HG03460 (cell line): ENCODE data around the gene DDX55.

Experiments
- ATAC-seq: cut with Tn5 transposase; IDR thresholded peaks from one replicate; pipeline ENCODE4 v1.9.1; 2021; ENCODE audit not compliant: unreplicated experiment

DDX55 gene

DNA sequence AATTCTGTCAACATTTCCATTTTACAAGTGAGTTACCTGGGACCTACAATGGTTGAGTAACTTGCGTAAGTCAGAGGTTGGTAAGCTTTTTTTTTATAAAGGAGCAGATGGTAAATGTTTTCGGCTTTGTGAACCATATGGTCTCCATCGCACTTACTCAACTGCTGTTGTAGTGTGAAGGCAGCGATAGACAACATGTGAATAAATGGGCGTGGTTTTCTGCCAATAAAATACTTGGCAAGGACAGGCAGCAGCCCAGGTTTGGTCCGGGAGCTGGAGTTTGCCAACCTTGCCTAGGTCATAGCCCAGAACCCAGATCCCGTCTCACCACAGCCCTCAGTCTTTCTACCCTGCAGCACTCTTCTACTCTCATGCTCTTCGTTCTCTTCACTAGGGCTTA is 6.3 kb downstream of the DDX55 start:
- ATAC-seq = no peak

DNA sequence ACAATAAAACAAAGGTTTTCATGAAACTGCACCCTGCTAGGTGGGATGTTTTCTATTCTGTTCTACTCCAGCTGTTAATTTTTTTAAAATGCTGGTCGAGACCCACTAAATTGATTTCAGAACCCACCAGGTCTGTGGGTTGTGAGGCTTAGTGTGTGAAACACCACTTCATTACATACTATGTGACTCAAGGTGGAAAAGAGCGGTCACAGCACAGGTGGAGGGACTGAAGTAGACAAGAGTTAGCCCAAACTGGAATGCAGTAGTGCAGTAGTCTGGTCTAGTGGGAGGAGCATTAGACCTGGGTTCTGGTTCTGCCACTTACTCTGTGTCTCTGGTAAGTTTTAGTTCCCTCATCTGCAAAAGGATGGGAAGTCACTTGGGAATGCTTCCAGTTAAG is 12.2 kb downstream of the DDX55 start:
- ATAC-seq = no peak

DNA sequence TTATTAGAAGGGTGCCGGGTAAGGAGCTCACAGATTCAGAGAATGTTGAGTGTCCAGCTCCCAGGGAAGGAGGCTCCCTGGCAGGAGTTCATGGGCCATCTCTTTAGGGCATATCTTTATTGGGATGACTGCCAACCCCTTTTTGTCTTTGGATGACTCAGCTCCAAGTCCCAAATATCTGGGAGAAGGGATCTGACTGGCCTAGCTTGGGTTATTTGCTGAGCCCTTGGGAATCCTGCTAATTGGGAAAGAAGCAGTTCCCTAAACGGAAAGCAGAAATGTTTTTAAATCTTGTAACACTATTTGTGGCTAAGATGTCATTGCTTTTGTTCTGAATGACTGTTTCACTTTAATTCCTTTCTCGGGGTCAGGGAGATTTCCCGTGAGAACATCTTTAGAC is 12.6 kb downstream of the DDX55 start:
- no peak for ATAC-seq

DNA sequence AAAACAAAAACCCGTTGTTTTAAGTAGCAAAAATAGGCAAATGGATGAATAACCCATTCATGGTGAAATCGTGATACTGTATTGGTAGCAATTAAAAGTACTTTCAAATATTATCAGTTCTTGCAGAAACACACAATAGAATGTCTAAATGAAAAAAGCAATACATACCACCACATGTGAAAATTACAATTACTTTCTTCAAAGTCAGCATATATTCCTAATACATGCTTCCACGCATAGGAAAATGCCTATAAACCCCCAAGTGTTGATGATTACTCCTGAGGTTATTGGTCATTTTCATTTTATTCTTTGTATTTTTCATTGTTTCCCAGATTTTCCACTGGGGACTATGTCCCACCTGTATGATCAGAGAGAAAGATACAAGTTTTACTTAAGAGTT is 15.2 kb downstream of the DDX55 start:
- ATAC-seq = no peak

DNA sequence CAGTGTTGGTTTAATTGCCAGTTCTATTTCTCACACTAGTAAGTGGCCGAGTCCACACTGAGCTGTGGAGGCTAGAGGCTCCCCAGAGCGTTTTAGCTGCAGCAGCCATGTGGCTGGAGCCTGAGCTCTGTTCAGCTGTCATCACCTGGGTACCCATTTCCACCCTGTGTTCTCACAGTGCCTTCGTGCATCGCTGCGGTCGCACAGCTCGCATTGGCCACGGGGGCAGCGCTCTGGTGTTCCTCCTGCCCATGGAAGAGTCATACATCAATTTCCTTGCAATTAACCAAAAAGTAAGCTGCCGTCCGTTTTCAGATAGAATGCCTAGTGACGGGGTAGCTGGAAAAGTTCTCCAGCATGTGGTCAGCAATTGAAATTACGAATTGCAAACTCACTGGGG is 15.7 kb downstream of the DDX55 start:
- ATAC-seq = no peak

DNA sequence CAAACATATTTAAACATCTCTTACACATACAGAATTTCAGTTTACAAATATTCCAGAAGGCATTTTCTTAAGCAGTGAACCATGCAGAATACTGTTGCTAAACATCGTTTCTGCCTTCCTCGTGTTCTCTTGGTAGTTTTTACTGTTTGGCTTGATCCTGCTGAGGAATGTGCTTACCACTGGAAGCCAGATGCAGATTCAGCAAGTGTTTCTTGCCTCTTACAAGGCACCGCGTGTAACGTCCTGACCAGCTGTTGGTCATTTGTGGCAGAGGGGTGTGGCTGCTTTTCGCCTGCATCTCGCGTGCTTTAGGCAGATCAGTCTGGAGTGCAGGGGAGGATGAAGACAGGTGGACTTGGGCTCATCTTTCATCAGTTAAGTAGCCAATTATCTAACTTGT is 19.2 kb downstream of the DDX55 start:
- no peak for ATAC-seq

DNA sequence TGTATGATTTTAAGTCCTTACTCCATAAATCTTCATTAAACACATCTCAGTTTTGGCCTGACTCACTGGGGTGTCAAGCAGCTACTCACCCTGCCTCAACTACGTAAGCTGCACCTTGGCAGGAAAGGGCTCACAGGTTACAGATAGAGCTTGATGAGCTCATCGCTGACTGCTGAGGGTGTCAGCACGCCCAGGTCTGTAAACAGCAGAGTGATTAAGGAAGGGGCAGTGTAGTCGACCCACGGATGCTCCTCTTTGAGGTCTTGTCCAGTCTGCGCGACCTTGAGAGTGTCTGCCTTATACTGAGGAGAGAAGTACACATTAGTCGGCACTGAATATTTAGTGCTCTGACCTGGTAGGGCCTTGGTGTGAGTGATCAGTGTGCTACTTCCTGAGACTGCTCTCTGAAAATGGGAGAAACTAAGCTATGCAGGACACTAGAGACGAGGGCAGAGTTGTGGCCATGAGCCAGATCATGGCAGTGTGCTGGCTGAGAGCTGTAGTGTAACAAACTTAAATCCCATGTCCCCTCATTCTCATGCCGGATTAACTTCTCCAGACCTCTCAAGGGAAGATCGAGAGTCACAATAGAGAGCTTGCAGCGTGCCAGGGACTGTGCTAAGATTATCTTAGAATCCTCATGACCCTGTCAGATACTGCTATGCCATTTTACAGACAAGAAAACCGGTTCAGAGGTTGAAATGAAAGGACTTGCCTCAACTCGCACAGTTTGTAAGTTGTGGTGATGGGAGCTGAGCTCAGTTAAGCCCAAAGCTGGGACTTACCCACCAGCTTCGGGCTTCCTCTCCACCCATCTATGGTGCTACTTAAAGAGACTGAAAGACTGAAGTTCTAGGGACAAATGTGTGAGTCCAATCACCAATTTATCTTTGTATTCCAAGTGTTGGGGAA is 20.0 kb downstream of the DDX55 start:
- ATAC-seq = no peak

DNA sequence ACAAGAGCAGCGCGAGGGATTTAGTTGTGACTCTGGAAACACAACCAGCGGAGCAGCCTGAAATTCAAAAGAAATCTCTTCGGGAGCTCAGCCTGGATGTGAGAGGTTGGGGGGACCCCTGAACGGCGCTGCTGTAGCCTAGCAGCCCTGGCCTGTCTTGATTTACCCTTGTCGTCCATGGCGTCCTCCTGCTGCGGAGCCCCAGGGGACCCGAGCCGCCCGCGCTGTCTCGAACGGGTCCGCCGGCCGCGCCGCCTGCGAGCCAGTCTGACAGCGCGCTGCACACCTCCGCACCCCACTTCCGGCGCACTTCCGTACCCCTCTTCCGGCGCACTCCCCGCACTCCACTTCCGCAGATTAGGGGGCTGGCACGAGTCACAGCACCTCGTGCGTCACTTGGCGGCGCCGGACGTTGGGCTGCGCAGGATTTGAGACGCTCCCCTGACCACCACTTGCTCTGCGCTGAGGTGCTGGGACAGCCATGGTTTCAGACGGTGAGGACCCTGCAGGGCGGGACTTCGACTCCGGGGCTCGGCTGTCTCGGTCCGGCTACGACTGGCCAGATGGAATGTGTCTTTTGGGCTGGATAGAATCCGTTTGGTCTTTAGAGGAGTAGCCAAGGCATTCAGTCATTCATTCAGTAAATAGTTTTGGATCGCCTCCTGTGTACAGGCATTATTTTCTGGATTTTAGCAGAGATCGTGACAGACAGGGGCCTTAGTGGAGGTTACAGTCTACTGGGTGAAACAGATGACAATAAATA is 31.7 kb downstream of the DDX55 start, which contains the start of the genes EIF2B1 and GTF2H3:
EIF2B1 (minus strand) TSS at position 308 of the 763 bp plus-strand sequence; CDS start at position 179, 129 bp downstream.
GTF2H3 (plus strand) TSS at position 451 of the 763 bp plus-strand sequence; CDS start at position 482, 31 bp downstream.
- peak; percentile 94 for ATAC-seq

DNA sequence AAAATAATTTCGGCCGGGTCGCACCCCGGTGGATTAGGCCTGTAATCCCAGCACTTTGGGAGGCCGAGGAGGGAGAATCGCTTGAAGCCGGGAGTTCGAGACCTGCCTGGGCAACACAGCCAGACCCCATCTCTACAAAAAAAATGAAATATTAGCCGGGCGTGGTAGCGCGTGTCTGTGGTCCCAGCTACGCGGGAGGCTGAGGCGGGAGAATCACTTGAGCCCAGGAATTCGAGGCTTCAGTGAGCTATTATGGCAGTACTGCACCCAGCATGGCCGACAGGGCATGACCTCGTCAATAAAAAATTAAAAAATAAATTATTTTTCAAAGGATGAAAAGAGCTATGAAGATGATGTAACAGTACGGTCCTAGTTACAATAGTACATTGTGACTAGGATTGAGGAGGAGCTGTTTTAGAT is 32.3 kb downstream of the DDX55 start:
- no peak for ATAC-seq

DNA sequence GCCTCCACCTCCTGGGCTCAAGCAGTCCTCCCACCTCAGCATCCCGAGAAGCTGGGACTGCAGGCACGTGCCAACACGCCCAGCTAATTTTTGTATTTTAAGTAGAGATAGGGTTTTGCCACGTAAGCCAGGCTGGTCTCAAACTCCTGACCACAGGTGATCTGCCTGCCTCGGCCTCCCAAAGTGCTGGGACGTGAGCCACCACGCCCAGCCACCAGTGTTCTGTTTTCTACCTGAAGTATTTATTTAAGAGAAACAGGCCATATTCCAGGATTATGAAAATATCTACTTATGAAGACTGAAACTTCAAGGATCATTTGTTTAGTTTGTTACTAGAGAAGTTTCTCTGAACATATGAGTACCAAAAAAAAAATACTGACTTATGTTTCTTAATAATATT is 42.0 kb downstream of the DDX55 start:
- no peak for ATAC-seq

DNA sequence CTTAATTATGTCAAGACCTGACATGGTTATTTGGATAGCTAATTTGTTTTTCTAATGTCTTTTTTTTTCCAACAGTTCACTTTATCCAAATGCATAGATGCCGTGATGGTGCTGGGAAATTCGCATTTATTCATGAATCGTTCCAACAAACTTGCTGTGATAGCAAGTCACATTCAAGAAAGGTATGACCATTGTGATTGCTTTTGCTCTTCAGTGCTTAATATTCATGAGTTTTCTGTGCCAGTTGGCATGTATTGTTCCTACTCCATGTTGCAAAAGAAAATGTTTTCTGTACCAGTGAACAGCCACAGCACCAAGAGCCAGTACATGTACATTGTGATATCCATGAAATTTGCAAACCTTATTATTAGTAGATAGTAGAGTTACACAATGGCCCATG is 43.5 kb downstream of the DDX55 start:
- ATAC-seq = no peak

DNA sequence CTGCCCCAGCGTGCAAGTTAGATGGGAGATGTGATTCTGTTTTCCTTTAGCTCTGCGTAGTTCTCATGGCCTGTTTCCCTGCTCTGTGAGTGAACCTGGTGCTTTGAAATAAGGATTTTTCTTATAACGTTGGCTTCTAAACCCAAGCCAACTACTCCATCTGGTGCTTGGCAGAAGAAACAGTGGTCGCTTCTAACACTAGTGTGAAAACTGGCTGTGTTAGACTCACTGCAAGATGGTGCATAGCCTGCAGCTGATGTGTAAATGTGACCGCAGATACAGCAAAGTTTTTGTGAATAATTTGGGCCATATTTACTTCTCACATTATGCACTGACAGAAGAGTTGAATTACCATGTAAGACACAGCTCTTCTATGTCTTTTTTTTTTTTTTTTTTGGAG is 44.0 kb downstream of the DDX55 start:
- ATAC-seq = no peak

DNA sequence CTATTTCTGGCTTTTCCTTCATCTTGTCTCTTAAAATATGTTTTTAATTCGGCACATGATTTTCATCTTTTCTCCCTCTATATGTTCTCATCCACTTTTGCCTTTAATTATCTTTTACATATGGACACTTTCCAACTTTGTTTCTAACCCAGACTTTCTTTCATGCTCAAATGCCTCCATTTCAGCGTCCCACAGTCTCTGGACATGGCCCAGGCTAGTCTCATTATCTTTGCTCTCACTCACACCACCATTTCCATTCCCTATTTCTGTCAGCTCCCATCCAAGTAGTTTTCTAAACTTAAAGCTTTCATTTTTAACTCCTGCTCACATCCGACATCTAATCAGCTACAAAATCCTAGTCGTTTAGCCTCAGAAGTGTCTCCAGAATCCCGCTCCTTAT is 46.5 kb downstream of the DDX55 start:
- no peak for ATAC-seq

DNA sequence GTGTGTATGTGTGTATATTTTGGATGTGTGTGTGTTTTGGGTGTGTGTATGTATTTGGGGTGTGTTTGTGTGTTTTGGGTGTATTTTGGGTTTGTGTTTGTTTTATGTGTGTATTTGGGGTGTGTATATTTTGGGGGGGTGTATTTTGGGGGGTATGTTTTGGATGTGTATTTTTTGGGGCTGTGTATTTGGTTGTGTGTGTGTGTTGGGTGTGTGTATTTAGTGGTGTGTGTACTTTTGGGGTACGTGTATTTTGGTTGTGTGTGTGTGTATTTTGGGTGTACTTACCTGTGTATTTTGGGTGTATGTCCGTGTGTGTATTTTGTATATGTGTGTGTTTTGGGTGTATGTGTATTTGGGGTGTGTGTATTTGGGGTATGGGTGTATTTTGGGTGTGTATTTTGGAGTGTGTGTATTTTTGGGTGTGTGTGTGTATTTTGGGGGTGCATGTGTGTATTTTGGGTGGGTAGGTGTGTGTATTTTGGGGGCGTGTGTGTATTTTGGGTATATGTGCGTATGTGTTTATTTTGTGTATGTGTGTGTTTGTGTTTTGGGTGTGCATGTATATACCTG is 52.3 kb downstream of the DDX55 start:
- ATAC-seq = no peak

DNA sequence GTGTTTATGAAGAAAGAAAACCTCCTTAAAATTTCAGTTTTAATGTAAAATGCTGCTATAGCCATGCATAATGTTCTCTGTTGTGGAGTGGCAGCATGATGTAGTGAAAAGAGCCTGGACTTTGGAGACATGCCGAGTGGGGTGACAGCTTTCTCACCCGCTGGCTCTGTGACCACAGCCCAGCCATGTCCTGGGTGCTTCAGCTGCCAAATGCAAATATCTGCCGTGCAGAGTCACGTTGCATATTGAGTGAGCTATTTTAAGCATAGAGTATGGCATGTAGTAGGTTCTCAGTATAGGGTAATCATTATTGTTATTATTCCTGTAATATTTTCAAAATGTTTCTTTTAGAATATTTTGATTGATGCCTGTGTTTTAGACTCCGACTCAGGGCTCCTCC is 53.5 kb downstream of the DDX55 start:
- peak; percentile 93 for ATAC-seq

DNA sequence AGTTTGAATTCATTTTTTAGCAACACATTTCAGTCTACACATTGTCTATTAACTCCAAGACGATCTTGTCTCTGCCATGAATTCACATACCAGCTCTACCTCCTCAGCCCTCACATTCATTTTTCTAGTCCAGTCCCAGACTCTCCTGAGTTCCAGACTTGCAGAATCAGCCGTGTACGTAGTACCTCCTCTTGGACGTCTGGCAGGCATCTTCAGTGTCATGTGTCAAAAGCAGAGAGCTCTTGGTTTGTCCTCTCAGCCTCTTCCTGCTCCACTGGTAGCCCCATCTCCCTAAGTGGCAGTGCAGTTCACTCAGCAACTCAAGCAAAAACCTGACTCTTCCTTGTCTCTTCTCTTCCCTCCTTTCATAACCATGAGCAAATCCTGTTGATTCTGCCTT is 54.5 kb downstream of the DDX55 start:
- no peak for ATAC-seq

DNA sequence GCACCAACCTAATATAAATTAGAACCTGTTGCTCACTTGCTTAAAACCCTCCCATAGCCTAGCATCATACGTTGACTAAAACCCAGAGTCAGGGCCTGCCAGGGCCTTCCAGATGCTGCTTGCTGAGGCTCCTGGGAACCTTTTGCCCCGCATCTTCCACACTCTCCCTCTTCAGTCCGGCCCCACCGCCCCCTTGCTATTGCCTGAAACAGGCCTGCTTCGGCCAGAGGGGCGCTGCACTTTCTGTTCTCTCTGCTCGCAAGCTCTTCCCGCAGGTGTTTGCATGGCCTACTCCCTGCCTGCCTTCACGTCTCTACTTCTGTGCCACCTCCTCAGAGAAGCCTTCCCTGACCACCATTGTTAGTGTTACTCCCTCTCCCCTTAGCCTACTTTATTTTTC is 55.3 kb downstream of the DDX55 start:
- no peak for ATAC-seq

DNA sequence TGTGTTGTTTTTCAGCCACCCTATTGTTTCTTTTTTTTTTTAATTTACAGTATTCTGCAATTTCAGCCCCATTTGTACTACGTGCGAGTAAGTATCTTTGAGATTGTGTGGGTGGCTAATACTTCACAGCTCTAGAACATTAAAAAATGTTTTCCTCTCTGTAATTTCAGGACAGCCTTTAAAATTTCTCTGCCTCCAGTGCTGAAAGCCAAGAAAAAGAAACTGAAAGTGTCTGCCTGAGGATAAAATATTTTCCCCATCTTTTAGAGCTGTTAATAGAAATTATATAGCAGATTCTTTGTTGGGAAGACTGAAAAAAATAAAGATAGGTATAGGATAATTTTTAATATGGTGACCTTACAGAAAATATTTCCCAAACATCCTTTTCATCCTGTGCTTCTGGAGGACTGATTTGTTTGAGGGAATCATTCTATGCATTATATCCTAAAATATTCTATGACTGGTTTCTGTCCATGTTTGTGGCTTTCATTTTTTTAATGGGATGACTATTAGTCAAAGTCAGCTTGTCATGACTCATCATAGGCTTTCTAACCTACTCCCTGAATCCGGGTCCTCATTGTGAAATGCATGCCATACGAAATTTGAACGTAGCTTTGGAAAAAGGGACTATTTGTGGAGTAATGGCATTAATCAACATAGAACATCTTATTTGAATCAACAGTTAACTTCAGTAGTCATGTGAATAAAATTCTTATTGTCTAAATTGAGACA is 58.3 kb downstream of the DDX55 start:
- ATAC-seq = no peak

DNA sequence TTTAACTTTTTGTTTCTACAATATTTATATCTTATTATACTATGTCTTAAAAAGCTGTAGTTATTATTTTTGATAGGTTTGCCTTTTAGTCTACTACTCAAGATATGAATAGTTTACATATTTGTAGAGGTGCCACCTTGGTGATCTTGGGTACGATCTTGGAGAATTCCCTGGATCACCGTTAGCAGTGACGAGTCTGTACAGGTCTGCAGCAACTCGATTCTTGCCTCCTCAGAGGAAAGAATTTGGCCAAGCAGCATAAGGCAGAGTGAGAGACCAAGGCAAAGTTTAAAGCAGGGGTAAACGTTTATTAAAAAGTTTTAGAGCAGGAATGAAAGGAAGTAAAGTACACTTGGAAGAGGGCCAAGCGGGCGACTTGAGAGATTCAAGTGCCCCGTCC is 65.9 kb downstream of the DDX55 start:
- ATAC-seq = no peak
